ENCODE data around the gene ACOT11. TPM values are rescaled to one million over a fixed set of nuclear protein-coding genes. Genes with fewer than 3 reads are reported as not detected.
"Not testable (repeated sequence)": the region's sequence is repeated elsewhere in the genome, so short reads cannot be mapped to it uniquely, and the experiment has no call there.

Gene ACOT11
- total and polyA plus RNA-seq, 2 donors (not counting 1 experiment from before 2014, with no cell fraction given): 0.73 to 2.5 TPM

GRCh38 chr1:54520631-54521321 is 27.3 kb upstream of the ACOT11 start:
- H4K20me1 ChIP-seq (ENCODE audit: control insufficient read depth, extremely low read depth, insufficient read depth, low read length): no peaks in the 10 kb centered on the region
- no peaks in the 10 kb centered on the region for H3K36me3 ChIP-seq (ENCODE audit: control insufficient read depth, insufficient read depth, low read length)
- H3K4me3 ChIP-seq (replicated peaks in 1 of 4; ENCODE audit: control extremely low read depth in 1 of 4, insufficient read depth in 1 of 4, low read depth in 3 of 4, low read length in 4 of 4): no peak overlapping the region
- no peak for DNase-seq (ENCODE audit: low read depth in 2 of 2)
- H3K9ac ChIP-seq (ENCODE audit: insufficient read depth, low read length): no peak overlapping the region
- no peaks in the 10 kb centered on the region for H3K4me1 ChIP-seq (ENCODE audit: control insufficient read depth, extremely low read depth, insufficient read depth, low read length)
- no peaks in the 10 kb centered on the region for H3K27me3 ChIP-seq (ENCODE audit: control insufficient read depth, insufficient read depth, low read length)
- no peaks in the 10 kb centered on the region for H3K79me2 ChIP-seq (ENCODE audit: control insufficient read depth, insufficient read depth, low read length)
- TF ChIP-seq EZH2 (IDR thresholded peaks at IDR 0.05; ENCODE audit: low read length, missing control alignments) (no peak), CTCF (conservative IDR thresholded peaks at IDR 0.05 in 1 of 2, IDR thresholded peaks at IDR 0.05 in 1 of 2; ENCODE audit: low read depth in 1 of 2, low read length in 2 of 2) (no peak)
- no peaks in the 10 kb centered on the region for H3K9me3 ChIP-seq (ENCODE audit: control insufficient read depth, insufficient read depth, low read depth, low read length)
- H3K4me2 ChIP-seq (ENCODE audit: extremely low read depth, insufficient read depth, low read length): no peak overlapping the region
- no peak overlapping the region for H2AFZ ChIP-seq (ENCODE audit: low read length)
- H3K27ac ChIP-seq (ENCODE audit: insufficient read depth, low read length): no peak overlapping the region

- H3K4me3 ChIP-seq (replicated peaks in 1 of 4; ENCODE audit: control extremely low read depth in 1 of 4, insufficient read depth in 1 of 4, low read depth in 3 of 4, low read length in 4 of 4); H3K79me2 ChIP-seq (ENCODE audit: control insufficient read depth, insufficient read depth, low read length); H3K4me2 ChIP-seq (ENCODE audit: extremely low read depth, insufficient read depth, low read length); H3K36me3 ChIP-seq (ENCODE audit: control insufficient read depth, insufficient read depth, low read length); H3K9ac ChIP-seq (ENCODE audit: insufficient read depth, low read length); H3K27ac ChIP-seq (ENCODE audit: insufficient read depth, low read length); DNase-seq (ENCODE audit: low read depth in 2 of 2); H3K27me3 ChIP-seq (ENCODE audit: control insufficient read depth, insufficient read depth, low read length); H4K20me1 ChIP-seq (ENCODE audit: control insufficient read depth, extremely low read depth, insufficient read depth, low read length); H3K9me3 ChIP-seq (ENCODE audit: control insufficient read depth, insufficient read depth, low read depth, low read length); H2AFZ ChIP-seq (ENCODE audit: low read length); H3K4me1 ChIP-seq (ENCODE audit: control insufficient read depth, extremely low read depth, insufficient read depth, low read length): not testable (repeated sequence)
Observed at GRCh38 chr1:54526565-54526964, 21.5 kb upstream of the ACOT11 start.

GRCh38 chr1:54528613-54529012 is 19.4 kb upstream of the ACOT11 start:
- TF ChIP-seq EZH2 (IDR thresholded peaks at IDR 0.05; ENCODE audit: low read length, missing control alignments) (no peak), CTCF (conservative IDR thresholded peaks at IDR 0.05 in 1 of 2, IDR thresholded peaks at IDR 0.05 in 1 of 2; ENCODE audit: low read depth in 1 of 2, low read length in 2 of 2) (no peak)
- Histone ChIP-seq H3K4me2 (ENCODE audit: extremely low read depth, insufficient read depth, low read length) (no peak overlapping the region), H3K79me2 (ENCODE audit: control insufficient read depth, insufficient read depth, low read length) (no peaks in the 10 kb centered on the region), H3K4me3 (replicated peaks in 1 of 4; ENCODE audit: control extremely low read depth in 1 of 4, insufficient read depth in 1 of 4, low read depth in 3 of 4, low read length in 4 of 4) (no peak overlapping the region), H3K4me1 (ENCODE audit: control insufficient read depth, extremely low read depth, insufficient read depth, low read length) (no peaks in the 10 kb centered on the region), H3K27ac (ENCODE audit: insufficient read depth, low read length) (no peak overlapping the region), H3K9ac (ENCODE audit: insufficient read depth, low read length) (no peak overlapping the region), H3K9me3 (ENCODE audit: control insufficient read depth, insufficient read depth, low read depth, low read length) (no peaks in the 10 kb centered on the region), H3K27me3 (ENCODE audit: control insufficient read depth, insufficient read depth, low read length) (no peaks in the 10 kb centered on the region), H3K36me3 (ENCODE audit: control insufficient read depth, insufficient read depth, low read length) (no peaks in the 10 kb centered on the region), H4K20me1 (ENCODE audit: control insufficient read depth, extremely low read depth, insufficient read depth, low read length) (no peaks in the 10 kb centered on the region), H2AFZ (ENCODE audit: low read length) (no peak overlapping the region)
- no peak for DNase-seq (ENCODE audit: low read depth in 2 of 2)

Measured in fibroblast of lung (primary cell).